Heart left ventricle (tissue), 16 donors: ENCODE results near the gene SLC16A11. TPM values are rescaled to one million over a fixed set of nuclear protein-coding genes. Genes with fewer than 3 reads are reported as not detected.

ENCODE experiments used
- ATAC-seq, 4 donors: fragments of 200-7000 bp; cut with Tn5 transposase; one replicate each; pipeline ENCODE4 v1.9.1; 2020 to 2022; ENCODE audit warnings: moderate library complexity in 4 of 4, mild to moderate bottlenecking in 3 of 4, moderate number of reproducible peaks in 1 of 4
- DNase-seq, 5 donors: peaks; one replicate each; pipeline ENCODE4 v3.0.0-alpha.2; 2020
- H3K27ac ChIP-seq, 12 donors: fragments of 200-600 bp; sonication (generic) in 4 of 12; one replicate each; pipeline versions ENCODE4 v1.5.0 to v1.8.0; 2016 to 2022; ENCODE audit warnings: mild to moderate bottlenecking in 2 of 12
- H3K27me3 ChIP-seq, 9 donors: fragments of 200-600 bp; sonication (generic) in 2 of 9; one replicate each; pipeline versions ENCODE4 v1.5.1 to v1.8.0; 2016 to 2022; ENCODE audit warnings: mild to moderate bottlenecking in 3 of 9
- H3K36me3 ChIP-seq, 9 donors: fragments of 200-600 bp; sonication (generic) in 2 of 9; one replicate each; pipeline versions ENCODE4 v1.5.0 to v1.8.0; 2018 to 2022; ENCODE audit warnings: mild to moderate bottlenecking in 2 of 9
- H3K4me1 ChIP-seq, 12 donors: fragments of 200-600 bp; sonication (generic) in 4 of 12; one replicate each; pipeline versions ENCODE4 v1.5.0 to v1.8.0; 2016 to 2022; ENCODE audit warnings: mild to moderate bottlenecking in 3 of 12
- H3K4me3 ChIP-seq, 12 donors: fragments of 200-600 bp; sonication (generic) in 4 of 12; one replicate each; pipeline versions ENCODE4 v1.5.0 to v1.8.0; 2017 to 2022; ENCODE audit warnings: mild to moderate bottlenecking in 9 of 12, moderate library complexity in 4 of 12
- H3K9me3 ChIP-seq, 12 donors: fragments of 200-600 bp; sonication (generic) in 4 of 12; one replicate each; pipeline versions ENCODE4 v1.5.0 to v1.8.0; 2016 to 2022; ENCODE audit warnings: mild to moderate bottlenecking in 1 of 12
- CTCF ChIP-seq, 12 donors: fragments of 200-600 bp; sonication (generic) in 4 of 12; IDR thresholded peaks; one replicate each; pipeline versions ENCODE4 v1.5.0 to v1.8.0; 2018 to 2022; ENCODE audit warnings: antibody characterized with exemption in 12 of 12, mild to moderate bottlenecking in 5 of 12
- POLR2A ChIP-seq, 2 donors: fragments of 450-650 bp; IDR thresholded peaks; one replicate each; pipeline ENCODE4 v1.6.1; 2017; ENCODE audit warnings: antibody characterized with exemption in 2 of 2, mild to moderate bottlenecking in 2 of 2, moderate library complexity in 2 of 2
- WGBS, 4 donors: extraction: QIAGEN DNeasy Blood & Tissue Kit in 2 of 4; methylation state at CpG; one replicate each; pipeline versions ENCODE4 v1.1.5 to v1.1.7; 2013 to 2018; 5-methylcytosine and 5-hydroxymethylcytosine counted together
- intact Hi-C, 10 donors: fragments of 100-400 bp; cut with DNase I; formaldehyde crosslinking; loops; one replicate each; pipeline versions ENCODE4 v1.11.1 to v1.14.2; 2022
- polyA plus RNA-seq, 2 donors: library from polyadenylated mRNA; stranded (reverse); fragments of 200-250 nt; gene quantifications; one replicate each; pipeline ENCODE4 v1.2.3, GENCODE V29; 2013
- total RNA-seq, 9 donors: library from RNA; depleted of rRNA in 2 of 9; stranded (reverse); fragments of >200 nt in 2 of 9; fragmentation: NEBNext Ultra II Directional in 3 of 9; extraction: Animal tissue kit (Norgen Biotek cat#: 25700) in 3 of 9; gene quantifications; one replicate each; pipeline versions ENCODE4 v1.1.0 to v1.2.4, GENCODE V29; 2016 to 2023
- donor health status: ischemic (EF 13 %, LVEDD 7.1; RV severe dilation, severe dysfunction).
- donor health status: healthy with polysubstance abuse.
- donor health status: DM: no; HTN: yes; CAD: no.
- donor health status: DM: no; HTN: no; CAD: no.
- donor health status: ischemic (EF 25% LVEDD 6.9; RV normal size, moderate dysfunction).
- donor health status: ischemic (EF 25% LVEDD 5.7; RV mildly dilated, moderate dysfunction).
- donor health status: healthy.
- donor health status: DM: yes; HTN: yes; CAD: no.
- donor health status: ischemic (EF 35%, LVEDD 5.7; RV mildly dilated, moderate dysfunction).
- donor health status: nonischemic (EF 11% LVEDD 7.7; RV severe dilation, severe dysfunction).
- donor health status: DM: yes; HTN: yes; CAD: no.
- donor health status: PGD.
- donor health status: ischemic (EF 29% LVEDD 5.4; RV normal size, mild dysfunction).
- donor health status: nonischemic (EF 23%, LVEDD 6.1; RV moderate dilation, normal function).

The SLC16A11 gene
- total and polyA plus RNA-seq, 11 donors: 0.19 to 1.4 (median 0.79) TPM; not detected in 1

GRCh38 chr17:7079581-7080455 lies 35.9 kb upstream of the SLC16A11 start, which contains the start of gene CLEC10A:
Gene CLEC10A (minus strand): TSS chr17:7080251. CDS start chr17:7078812, 1,439 bp downstream.
- DNase-seq (no peak), ATAC-seq (peak in 3 of 4 donors; percentile 66 to 81 (median 75))
- H3K4me3 ChIP-seq: peak within 1 kb of the TSS in 6 of 12 donors; percentile 2 to 47 (median 34)
- peak within 1 kb of the TSS in 5 of 12 donors; percentile 24 to 63 (median 34) for H3K27ac ChIP-seq
- no peak for TF ChIP-seq POLR2A (IDR thresholded peaks at IDR 0.05)
- TF ChIP-seq CTCF (IDR thresholded peaks at IDR 0.05): no peak
- no peaks in the 10 kb centered on the region for H3K36me3 ChIP-seq
- intact Hi-C loops: no loop called here
- H3K4me1 ChIP-seq: peaks cover 0 to 39% (median 0%) of the 10 kb centered on the region in 12 donors
- H3K9me3 ChIP-seq: peaks cover 0 to 3% (median 0%) of the 10 kb centered on the region in 12 donors
- H3K27me3 ChIP-seq: no peaks in the 10 kb centered on the region
- WGBS, 4 donors: 65 to 70% (median 68%) methylated on average over 15 of the region's 15 CpGs

- Histone ChIP-seq H3K27ac (no peak overlapping the region), H3K9me3 (peaks cover 0 to 3% (median 0%) of the 10 kb centered on the region in 12 donors), H3K27me3 (no peaks in the 10 kb centered on the region), H3K4me1 (peaks cover 0 to 32% (median 0%) of the 10 kb centered on the region in 12 donors), H3K4me3 (peak overlapping the region in 3 of 12 donors; percentile 7 to 47 (median 35)), H3K36me3 (no peaks in the 10 kb centered on the region)
- ATAC-seq: no peak
- intact Hi-C loops: no loop called here
- TF ChIP-seq CTCF (IDR thresholded peaks at IDR 0.05) (no peak), POLR2A (IDR thresholded peaks at IDR 0.05) (no peak)
- 88 to 91% (median 91%) methylated on average over 10 of the region's 10 CpGs for WGBS, 4 donors
- no peak for DNase-seq
Observed at GRCh38 chr17:7078711-7079110, 34.8 kb upstream of the SLC16A11 start.

- Histone ChIP-seq H3K27me3 (no peaks in the 10 kb centered on the region), H3K36me3 (no peaks in the 10 kb centered on the region), H3K9me3 (peaks cover 0 to 3% (median 0%) of the 10 kb centered on the region in 12 donors), H3K27ac (no peak overlapping the region), H3K4me3 (peak overlapping the region in 2 of 12 donors; percentile 35 to 47), H3K4me1 (peaks cover 0 to 27% (median 0%) of the 10 kb centered on the region in 12 donors)
- 81 to 85% (median 83%) methylated on average over 7 of the region's 7 CpGs for WGBS, 4 donors
- intact Hi-C loops: no loop called here
- DNase-seq: no peak
- ATAC-seq: no peak
- TF ChIP-seq POLR2A (IDR thresholded peaks at IDR 0.05) (no peak), CTCF (IDR thresholded peaks at IDR 0.05) (no peak)
Observed at GRCh38 chr17:7077911-7078546, 34.1 kb upstream of the SLC16A11 start.

GRCh38 chr17:7074931-7075330 lies 31.0 kb upstream of the SLC16A11 start:
- Histone ChIP-seq H3K27ac (no peak overlapping the region), H3K4me1 (no peaks in the 10 kb centered on the region), H3K36me3 (no peaks in the 10 kb centered on the region), H3K4me3 (no peak overlapping the region), H3K27me3 (no peaks in the 10 kb centered on the region), H3K9me3 (no peaks in the 10 kb centered on the region)
- WGBS, 4 donors: 73 to 82% (median 80%) methylated on average over 14 of the region's 14 CpGs
- no peak for TF ChIP-seq CTCF (IDR thresholded peaks at IDR 0.05)
- TF ChIP-seq POLR2A (IDR thresholded peaks at IDR 0.05): no peak
- intact Hi-C loops: no loop called here
- DNase-seq (no peak), ATAC-seq (no peak)
